Kidney capillary endothelial cell (primary cell): Measurements from ENCODE around the gene RPN1.
"Not testable (repeated sequence)": the region's sequence is repeated elsewhere in the genome, so short reads cannot be mapped to it uniquely, and the experiment has no call there.

Source experiments
- DNase-seq: peaks from one replicate; pipeline ENCODE4 v3.0.0-alpha.2; 2018; ENCODE audit warnings: low spot score

Gene RPN1

DNA sequence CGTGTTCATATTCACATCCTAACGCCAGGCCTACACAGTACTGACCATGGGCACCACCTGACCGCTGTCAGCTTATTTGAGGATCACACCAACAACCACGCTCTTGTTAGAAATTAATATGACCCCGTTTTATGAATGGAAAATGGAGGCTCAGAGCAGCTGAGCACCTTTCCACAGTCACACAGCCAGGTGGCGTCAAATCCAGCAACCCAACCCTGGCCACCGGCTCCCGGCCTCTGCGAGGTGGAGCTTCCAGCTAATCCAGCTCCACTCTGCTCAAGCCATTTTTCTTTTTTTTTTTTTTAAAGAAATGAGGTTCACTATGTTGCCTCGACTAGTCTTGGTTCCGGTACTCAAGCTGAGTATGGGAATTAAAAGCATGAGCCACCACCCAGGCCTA, 41.3 kb downstream of the RPN1 start:
- no peak for DNase-seq

- no peak for DNase-seq
Measured at GRCh38 chr3:128607710-128608048, 42.9 kb downstream of the RPN1 start.

- no peak for DNase-seq
Measured at GRCh38 chr3:128606094-128606493, 44.5 kb downstream of the RPN1 start.

DNA sequence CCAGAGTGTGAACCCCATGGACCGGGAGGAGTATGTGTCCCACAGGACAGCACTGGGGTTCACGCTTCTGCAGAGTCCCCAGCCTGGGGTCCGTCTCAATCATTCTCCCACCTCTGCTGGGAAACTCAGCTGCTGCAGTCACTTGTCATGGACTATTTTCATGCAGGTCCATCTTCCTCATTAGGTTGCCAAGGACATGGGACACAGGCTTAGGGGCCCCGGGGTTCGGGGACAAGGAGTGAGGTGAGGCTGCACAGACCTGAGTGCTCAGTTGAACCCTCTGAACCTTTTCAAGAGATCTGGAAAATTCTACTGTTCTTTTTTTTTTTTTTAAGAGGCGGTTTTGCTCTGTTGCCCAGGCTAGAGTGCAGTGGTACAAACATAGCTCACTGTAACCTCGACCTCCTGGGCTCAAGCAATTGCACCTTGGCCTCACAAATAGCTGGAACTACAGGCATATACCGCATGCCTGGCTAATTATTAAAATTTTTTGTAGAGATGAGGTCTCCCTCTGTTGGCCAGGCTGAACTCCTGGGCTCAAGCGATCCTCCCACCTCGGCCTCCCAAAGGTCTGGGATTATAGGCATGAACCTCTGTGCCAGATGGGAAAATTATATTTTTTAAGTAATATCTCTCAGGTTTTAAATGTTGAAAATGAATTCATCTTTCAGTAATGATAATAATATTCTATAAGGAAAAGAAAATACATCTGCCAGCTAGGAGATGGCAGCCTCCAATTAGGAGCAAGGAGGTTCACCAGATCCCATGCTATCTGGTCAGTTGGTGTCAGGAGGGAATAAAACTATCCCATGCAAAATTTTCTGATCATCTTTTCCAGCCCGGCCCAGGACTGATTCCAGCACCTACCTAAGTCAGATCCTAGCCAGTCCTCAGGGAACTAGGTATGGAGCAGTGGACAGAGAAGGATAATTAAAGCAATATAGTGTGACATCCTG, 45.2 kb downstream of the RPN1 start:
- no peak for DNase-seq

- DNase-seq, result no peak
Measured at GRCh38 chr3:128603811-128604775, 46.5 kb downstream of the RPN1 start.

DNA sequence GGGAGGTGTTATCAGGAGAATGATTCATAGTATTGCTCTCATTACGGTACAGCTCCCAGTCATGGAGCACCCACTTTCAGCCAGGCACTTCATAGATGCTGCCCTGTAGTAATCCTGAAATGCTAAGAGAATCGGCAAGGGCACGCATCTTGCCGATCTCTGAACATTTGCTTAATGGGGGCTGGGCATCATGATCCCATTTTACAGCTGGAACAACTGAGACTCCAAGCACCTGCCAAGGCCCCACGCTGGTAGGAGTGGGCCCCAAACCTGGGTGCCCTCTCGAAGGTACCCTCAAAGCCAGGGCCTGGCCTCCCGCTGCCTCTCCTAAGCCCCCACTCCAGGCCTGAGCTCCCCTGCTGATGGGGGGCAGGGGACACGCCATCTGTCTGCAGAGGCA, 47.3 kb downstream of the RPN1 start:
- no peak for DNase-seq

- DNase-seq, result no peak
Measured at GRCh38 chr3:128598884-128599664, 51.5 kb downstream of the RPN1 start.

DNA sequence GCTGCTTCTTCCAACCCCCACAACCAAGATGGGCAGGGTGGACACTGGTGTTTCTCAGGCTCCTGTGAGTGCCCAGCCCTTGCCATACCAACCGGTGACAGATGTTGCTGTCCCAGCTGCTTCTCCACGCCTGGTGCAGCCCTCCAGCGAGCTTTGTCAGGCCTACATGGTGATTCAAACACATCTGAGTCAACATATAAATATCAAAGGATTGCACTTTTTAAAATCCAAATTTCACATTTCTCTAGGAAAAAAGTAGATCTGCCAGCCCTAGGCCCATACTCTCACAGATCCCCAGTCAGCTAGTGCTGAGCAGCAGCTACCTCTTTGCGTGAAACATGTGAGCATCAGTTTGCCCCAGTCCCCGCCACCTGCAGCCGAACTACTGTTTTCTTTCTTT, 52.7 kb downstream of the RPN1 start:
- DNase-seq, result no peak

DNA sequence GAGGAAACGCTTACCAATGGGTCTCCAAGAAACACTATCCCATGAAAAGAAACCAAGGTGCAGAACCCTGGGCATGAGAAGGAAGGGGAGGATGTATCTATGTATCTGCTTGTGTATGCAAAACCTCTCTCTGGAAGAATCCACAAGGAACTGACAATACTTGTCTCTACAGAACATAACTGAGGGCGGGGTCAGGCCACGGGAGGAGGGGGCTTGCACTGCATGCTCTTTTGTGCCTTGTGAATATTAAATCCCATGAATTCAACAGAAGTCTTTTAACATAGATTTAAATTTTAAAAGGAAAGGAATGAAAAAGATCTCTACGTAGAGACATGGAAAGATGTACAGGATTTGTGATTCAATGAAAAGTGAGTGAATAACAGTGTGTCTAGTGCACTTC, 57.8 kb downstream of the RPN1 start:
- no peak for DNase-seq

DNA sequence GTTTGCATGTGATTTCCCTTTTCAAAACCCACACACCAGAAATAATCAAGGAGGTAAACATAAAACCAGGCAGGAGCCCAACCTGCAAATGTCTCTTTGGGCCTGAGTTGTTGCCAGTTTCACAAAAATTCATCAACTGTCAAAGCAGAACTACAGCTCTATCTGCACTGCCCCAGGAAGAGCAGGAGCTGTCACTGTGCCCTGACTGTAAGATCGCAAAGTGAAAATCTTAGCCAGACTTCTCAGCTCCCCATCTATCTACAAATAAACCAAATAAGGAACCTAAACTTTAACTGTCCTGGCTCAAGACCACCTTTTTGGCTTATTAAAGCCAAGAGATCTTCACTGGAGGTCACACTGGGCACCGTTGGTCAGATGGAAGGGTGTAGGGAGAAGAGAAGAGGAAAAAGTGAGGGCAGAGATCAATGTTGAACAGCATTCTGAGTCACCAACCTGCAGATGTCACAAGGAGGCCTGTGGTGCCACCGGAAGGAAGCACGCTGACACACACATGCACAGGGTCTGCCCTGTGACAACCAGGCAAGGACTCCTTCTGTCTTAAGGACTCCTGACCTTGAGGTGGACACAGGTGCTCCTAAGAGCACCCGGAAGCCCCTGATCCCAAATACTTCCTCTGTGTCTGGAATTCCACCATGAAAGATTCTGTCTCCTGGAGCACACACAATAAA, 58.7 kb downstream of the RPN1 start:
- DNase-seq, result peak; percentile 42

DNA sequence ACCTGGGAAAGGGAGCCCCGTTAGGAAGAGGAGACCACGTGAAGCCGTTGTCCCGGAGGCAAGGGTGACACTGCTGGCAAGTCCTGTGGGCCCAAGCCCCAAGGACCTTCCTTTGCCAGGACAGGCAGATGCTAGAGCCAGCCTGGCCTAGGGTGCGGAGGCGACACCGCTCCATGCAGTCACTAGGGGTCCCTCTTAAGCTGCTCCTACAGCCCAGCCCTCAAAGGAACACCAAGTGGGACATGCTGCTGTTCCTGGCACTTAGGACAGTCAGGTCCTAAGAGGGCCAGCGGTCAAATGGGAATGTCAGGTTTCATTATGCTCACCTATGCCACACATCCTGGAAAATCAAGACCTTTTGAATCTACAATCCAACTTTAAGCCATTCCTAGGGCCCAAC, 59.7 kb downstream of the RPN1 start:
- DNase-seq, result no peak

GRCh38 chr3:128589985-128590384, 60.6 kb downstream of the RPN1 start:
- DNase-seq, result not testable (repeated sequence)

DNA sequence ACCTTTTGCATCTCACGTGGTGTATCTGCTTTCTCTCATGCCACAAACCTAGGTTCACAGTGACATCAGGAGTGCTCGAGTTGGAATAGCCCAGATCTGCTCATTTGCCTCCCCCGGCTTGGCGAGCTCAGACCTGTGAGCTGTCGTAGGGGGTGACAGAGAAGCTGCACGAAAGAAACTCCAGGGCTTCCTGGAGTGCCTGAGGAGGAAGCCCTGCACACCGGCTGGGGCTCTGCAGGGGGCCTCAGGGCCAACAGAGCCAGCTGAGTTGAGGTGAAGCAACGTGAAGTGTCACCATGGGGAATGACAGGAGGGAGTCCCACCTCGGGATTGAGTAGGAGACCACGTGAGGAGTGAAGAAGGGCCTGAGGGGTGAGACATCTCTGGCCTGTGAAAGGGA, 62.5 kb downstream of the RPN1 start:
- no peak for DNase-seq

DNA sequence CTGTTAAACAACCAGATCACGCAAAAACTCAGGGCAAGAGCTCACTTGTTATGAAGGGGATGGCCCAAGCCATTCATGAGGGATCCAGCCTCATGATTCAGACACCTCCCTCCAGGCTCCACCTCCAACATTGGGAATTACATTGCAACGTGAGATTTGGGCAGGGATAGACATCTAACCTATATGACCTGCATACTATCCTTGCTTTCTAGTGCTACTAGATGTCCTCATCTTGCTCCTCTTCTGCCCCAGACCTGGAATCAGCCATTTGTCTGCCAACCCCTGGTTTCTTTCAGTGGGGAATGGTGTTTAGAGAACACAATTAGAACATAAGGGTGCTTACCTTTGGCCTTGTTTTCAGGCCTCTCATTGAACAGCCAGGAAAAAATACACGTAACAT, 63.2 kb downstream of the RPN1 start:
- no peak for DNase-seq

- DNase-seq, result not testable (repeated sequence)
Measured at GRCh38 chr3:128586932-128587331, 63.7 kb downstream of the RPN1 start.

- DNase-seq, result not testable (repeated sequence)
Measured at GRCh38 chr3:128586391-128586790, 64.2 kb downstream of the RPN1 start.

DNA sequence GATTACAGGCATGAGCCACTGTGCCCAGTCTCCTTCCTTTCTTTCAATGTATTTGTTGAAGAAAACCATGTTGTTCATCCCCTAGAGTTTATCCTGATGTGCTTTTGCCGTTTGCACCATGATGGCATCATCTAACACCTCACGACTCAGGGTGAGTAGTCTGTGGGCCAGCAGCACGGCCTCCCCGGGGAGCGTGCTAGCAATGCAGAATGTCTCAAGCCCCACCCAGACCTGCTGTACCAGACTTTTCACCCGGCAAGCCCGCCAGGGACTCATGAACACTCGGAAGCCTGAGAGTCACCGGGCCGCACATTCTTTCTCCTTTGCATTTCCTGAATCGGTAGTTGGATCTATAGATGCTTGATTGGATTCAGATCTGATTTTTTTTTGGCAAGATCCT, 64.6 kb downstream of the RPN1 start:
- no peak for DNase-seq

DNA sequence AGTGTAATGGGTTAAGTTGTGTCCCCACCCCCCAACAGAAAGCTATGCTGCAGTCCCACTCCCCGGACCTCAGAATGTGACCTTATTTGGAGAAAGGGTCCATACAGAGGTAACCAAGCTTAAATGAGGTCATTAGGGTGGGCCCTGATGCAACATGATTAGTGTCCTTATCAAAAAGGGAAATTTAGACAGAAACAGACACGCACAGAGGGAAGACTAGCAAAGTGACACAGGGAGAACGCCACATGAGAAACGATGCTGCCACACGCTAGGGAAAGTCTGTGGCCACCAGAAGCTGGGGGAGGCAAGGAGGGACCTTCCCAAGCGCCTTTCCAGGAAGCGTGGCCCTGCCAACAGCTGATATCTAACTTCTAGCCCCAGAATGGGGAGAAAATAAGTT, 65.4 kb downstream of the RPN1 start:
- no peak for DNase-seq

DNA sequence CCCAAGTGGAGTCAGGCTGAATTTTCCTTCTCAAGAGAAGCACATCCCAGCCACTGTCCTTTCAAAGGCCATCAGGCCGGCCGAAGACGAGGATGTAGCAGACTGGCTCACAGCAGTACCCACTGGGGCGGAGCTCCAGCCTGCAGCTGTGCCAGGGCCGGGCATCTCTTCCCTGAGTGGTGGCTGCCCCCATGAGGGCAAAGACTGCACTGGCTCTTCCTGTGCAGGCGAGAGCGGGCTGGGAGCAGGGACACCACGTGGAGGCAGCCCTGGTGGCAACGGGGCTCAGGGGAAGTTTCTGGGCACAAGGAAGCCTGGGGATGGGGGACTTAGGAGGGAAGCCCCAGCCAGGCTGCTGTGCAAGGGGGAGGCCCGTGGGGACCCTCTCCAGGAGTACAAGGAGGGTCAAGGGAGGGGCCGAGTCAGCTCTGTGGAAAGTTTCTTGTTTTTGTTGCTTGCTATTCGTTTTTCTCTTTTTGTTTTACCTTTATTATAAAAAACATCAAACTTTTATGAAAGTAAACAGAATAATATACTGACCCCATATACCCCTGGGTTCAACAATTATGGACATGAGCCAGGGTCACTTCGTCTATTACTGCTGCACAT, 66.1 kb downstream of the RPN1 start:
- DNase-seq, result peak; percentile 80

DNA sequence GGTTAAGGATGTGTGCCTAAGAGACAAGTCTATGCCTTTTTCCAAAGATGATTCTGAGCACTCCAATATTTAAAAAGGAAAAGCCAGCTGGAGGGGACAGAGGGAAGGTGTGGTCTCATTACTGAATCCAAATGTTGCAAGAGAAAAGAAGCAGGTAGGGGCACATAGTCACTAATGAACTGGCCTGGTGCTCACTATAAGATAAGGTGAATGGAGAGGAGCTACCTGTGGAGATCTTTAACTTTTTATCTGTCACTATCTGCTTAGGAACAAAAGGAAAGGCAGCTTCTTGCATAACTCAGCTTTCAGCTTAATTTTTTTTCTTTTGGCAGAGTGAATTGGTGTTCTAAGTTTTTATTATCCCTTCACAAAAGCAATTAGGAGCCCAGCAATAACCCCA, 69.1 kb downstream of the RPN1 start:
- DNase-seq, result no peak

GRCh38 chr3:128579927-128580326, 70.7 kb downstream of the RPN1 start:
- no peak for DNase-seq
